ENCODE measurements around the gene PRADC1.

PRADC1 gene

DNA sequence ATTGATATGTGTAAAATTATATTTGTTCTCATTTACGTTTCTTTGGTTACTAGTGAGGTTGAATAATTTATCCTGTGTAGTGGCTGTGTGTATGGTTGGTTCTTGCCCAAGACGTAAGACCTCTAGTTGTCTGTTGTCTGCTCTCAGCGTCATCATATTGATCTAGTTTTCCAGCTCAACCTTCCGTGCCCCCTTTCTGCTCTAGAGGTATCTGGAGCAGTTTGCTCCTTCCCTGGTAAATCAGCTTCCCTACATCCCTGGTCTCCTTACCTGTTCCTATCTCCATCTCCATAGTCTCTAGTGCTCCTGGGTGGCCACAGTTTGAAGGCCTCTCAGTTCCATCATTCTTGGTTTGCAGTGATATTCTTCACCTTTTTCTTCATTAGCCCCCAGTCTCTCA, 17.8 kb downstream of the PRADC1 start:
- Histone ChIP-seq H3K14ac (ENCODE audit: low read length) (no peak overlapping the region), H3K9ac (ENCODE audit: low read length) (no peak overlapping the region), H3K23ac (ENCODE audit: low read length) (no peak overlapping the region), H2AFZ (ENCODE audit: insufficient read depth, low read length, poor library complexity) (no peak overlapping the region), H3K4me3 (ENCODE audit: low read depth, low read length) (no peak overlapping the region), H3K27me3 (ENCODE audit: insufficient read depth, low read length) (no peaks in the 10 kb centered on the region), H3K4me1 (ENCODE audit: control insufficient read depth in 1 of 2, insufficient read depth in 2 of 2, low read length in 2 of 2) (peaks cover 0 to 7% of the 10 kb centered on the region in 2 experiments), H2BK120ac (ENCODE audit: insufficient read depth, low read length, poor library complexity) (no peak overlapping the region), H2BK12ac (ENCODE audit: low read length) (no peak overlapping the region), H3K36me3 (ENCODE audit: control insufficient read depth in 1 of 2, insufficient read depth in 2 of 2, low read length in 2 of 2) (peaks cover 1 to 5% of the 10 kb centered on the region in 2 experiments), H2AK5ac (ENCODE audit: low read length) (no peak overlapping the region), H2BK5ac (ENCODE audit: low read depth, low read length, poor library complexity) (no peak overlapping the region), H3K27ac (ENCODE audit: low read depth, low read length) (no peak overlapping the region), H4K91ac (ENCODE audit: low read depth, low read length) (no peak overlapping the region), H3K79me2 (ENCODE audit: control insufficient read depth, insufficient read depth, low read length, poor library complexity) (peaks cover 5% of the 10 kb centered on the region), H4K8ac (ENCODE audit: low read depth, low read length) (no peak overlapping the region), H3K4ac (ENCODE audit: low read depth, low read length) (no peak overlapping the region), H3K4me2 (ENCODE audit: low read length) (no peak overlapping the region), H3K79me1 (ENCODE audit: low read length) (peaks cover 5% of the 10 kb centered on the region), H3K9me3 (ENCODE audit: insufficient read depth, low read depth, low read length) (no peaks in the 10 kb centered on the region), H3K18ac (ENCODE audit: low read length) (no peak overlapping the region), H4K12ac (ENCODE audit: low read depth, low read length) (no peak overlapping the region)
- WGBS (ENCODE audit: extremely low coverage, insufficient coverage, insufficient read length) = no CpG with 5 or more reads among the region's 4 CpGs
- no peak for DNase-seq

DNA sequence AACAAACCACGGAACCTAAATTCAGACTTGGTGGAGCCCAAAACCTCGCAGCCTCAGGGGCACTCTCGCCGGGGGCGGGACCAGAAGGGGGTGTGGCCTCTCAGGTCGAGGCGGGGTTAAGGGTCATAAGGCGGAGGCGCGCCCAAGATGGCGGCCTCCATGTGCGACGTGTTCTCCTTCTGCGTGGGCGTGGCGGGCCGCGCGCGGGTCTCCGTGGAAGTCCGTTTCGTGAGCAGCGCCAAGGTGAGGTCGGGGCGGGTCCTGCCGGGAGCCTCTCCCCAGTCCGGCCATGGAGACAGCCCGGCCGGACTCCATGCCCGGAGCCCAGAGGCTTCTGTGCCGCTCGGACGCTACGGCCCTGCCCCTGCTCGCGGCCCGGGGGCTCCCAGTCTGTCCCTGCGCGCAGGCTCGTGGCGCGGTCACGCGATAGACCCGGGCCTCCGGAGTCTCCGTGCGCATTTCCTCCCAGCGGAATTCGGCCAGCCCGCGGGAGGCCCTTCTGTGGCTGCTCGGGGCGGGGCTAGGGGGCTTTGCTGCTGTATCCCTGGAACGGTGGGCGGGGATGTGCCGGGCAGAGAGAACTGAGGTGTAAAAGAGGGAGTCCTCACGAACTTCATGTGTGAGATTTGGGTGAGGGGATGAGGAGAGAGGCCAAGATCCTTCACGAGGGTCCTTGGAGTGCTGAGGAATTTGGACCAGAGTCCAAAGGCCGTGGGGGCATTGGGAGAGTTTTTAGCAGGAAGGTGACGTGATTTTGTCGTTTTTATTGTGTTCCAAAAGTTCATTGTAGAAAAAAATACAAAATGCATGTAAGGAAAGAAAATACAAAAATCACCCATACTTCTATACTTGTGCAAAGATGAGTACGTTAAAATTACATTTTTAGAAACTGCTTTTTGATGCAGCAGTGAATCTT, 18.7 kb downstream of the PRADC1 start, which contains the start of gene SMYD5:
Gene SMYD5, plus strand, starts transcription at position 126 of the 916 bp plus-strand sequence. Its CDS starts 22 bp downstream, at position 148.
- no peaks in the 10 kb centered on the region for H3K9me3 ChIP-seq (ENCODE audit: insufficient read depth, low read depth, low read length)
- H2BK12ac ChIP-seq (ENCODE audit: low read length) = no peak within 1 kb of the TSS
- peak within 1 kb of the TSS; percentile 92 for H2AFZ ChIP-seq (ENCODE audit: insufficient read depth, low read length, poor library complexity)
- no peaks in the 10 kb centered on the region for H3K27me3 ChIP-seq (ENCODE audit: insufficient read depth, low read length)
- DNase-seq = peak; percentile 76 to 92
- peaks cover 0 to 5% of the 10 kb centered on the region in 2 experiments for H3K4me1 ChIP-seq (ENCODE audit: control insufficient read depth in 1 of 2, insufficient read depth in 2 of 2, low read length in 2 of 2)
- peak within 1 kb of the TSS; percentile 85 for H4K91ac ChIP-seq (ENCODE audit: low read depth, low read length)
- peak within 1 kb of the TSS; percentile 28 for H3K27ac ChIP-seq (ENCODE audit: low read depth, low read length)
- H3K4me2 ChIP-seq (ENCODE audit: low read length) = peak within 1 kb of the TSS; percentile 88
- no CpG with 5 or more reads among the region's 64 CpGs for WGBS (ENCODE audit: extremely low coverage, insufficient coverage, insufficient read length)
- H3K4ac ChIP-seq (ENCODE audit: low read depth, low read length) = peak within 1 kb of the TSS; percentile 44
- peak within 1 kb of the TSS; percentile 14 for H3K18ac ChIP-seq (ENCODE audit: low read length)
- peak within 1 kb of the TSS; percentile 74 for H3K9ac ChIP-seq (ENCODE audit: low read length)
- peak within 1 kb of the TSS; percentile 95 for H3K4me3 ChIP-seq (ENCODE audit: low read depth, low read length)
- H4K12ac ChIP-seq (ENCODE audit: low read depth, low read length) = peak within 1 kb of the TSS; percentile 85
- H3K23ac ChIP-seq (ENCODE audit: low read length) = no peak within 1 kb of the TSS
- H3K36me3 ChIP-seq (ENCODE audit: control insufficient read depth in 1 of 2, insufficient read depth in 2 of 2, low read length in 2 of 2) = peaks cover 0 to 3% of the 10 kb centered on the region in 2 experiments
- peak within 1 kb of the TSS; percentile 78 for H3K14ac ChIP-seq (ENCODE audit: low read length)
- peak within 1 kb of the TSS; percentile 50 for H2AK5ac ChIP-seq (ENCODE audit: low read length)
- H2BK120ac ChIP-seq (ENCODE audit: insufficient read depth, low read length, poor library complexity) = peak within 1 kb of the TSS; percentile 52
- peaks cover 5% of the 10 kb centered on the region for H3K79me1 ChIP-seq (ENCODE audit: low read length)
- peak within 1 kb of the TSS; percentile 89 for H4K8ac ChIP-seq (ENCODE audit: low read depth, low read length)
- peaks cover 5% of the 10 kb centered on the region for H3K79me2 ChIP-seq (ENCODE audit: control insufficient read depth, insufficient read depth, low read length, poor library complexity)
- H2BK5ac ChIP-seq (ENCODE audit: low read depth, low read length, poor library complexity) = no peak within 1 kb of the TSS

DNA sequence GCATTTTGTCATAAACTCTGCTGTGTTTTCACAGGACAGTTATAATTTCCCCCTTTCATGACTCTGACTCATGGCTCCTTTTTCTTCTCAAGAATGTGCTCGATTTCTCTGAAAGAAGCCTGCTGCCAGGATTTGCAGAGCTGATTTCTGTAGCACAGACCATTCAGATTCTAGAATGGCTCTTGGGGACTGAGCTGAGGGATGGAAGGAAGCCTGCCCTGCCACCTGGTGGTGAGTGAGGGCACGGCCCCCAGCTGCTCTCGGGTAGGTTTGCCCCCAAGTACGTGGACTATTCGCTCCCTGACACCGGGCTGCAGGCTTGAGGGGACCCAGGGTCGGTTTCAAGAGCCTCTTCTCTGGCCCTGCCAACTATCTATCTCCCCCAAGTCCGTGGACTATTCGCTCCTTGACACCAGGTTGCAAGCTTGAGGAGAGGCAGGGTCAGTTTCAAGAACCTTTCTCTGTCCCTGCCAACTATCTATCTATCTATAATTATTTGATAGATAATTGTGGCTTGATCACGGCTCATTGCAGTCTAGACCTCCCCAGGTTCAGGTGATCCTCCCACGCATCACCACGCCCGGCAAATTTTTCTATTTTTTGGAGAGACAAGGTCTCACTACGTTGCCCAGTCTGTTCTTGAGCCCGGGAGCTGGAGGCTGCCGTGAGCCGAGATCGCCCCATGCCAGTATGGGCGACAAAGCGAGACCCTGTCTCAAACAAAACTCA, 20.4 kb downstream of the PRADC1 start:
- Histone ChIP-seq H3K79me2 (ENCODE audit: control insufficient read depth, insufficient read depth, low read length, poor library complexity) (peaks cover 5% of the 10 kb centered on the region), H3K9ac (ENCODE audit: low read length) (no peak overlapping the region), H3K27ac (ENCODE audit: low read depth, low read length) (no peak overlapping the region), H3K9me3 (ENCODE audit: insufficient read depth, low read depth, low read length) (no peaks in the 10 kb centered on the region), H4K12ac (ENCODE audit: low read depth, low read length) (no peak overlapping the region), H2BK120ac (ENCODE audit: insufficient read depth, low read length, poor library complexity) (no peak overlapping the region), H3K18ac (ENCODE audit: low read length) (no peak overlapping the region), H3K27me3 (ENCODE audit: insufficient read depth, low read length) (no peaks in the 10 kb centered on the region), H3K4ac (ENCODE audit: low read depth, low read length) (no peak overlapping the region), H2AFZ (ENCODE audit: insufficient read depth, low read length, poor library complexity) (no peak overlapping the region), H3K79me1 (ENCODE audit: low read length) (peaks cover 5% of the 10 kb centered on the region), H3K4me3 (ENCODE audit: low read depth, low read length) (no peak overlapping the region), H4K91ac (ENCODE audit: low read depth, low read length) (no peak overlapping the region), H2BK12ac (ENCODE audit: low read length) (no peak overlapping the region), H3K14ac (ENCODE audit: low read length) (no peak overlapping the region), H2BK5ac (ENCODE audit: low read depth, low read length, poor library complexity) (no peak overlapping the region), H3K36me3 (ENCODE audit: control insufficient read depth in 1 of 2, insufficient read depth in 2 of 2, low read length in 2 of 2) (no peaks in the 10 kb centered on the region), H4K8ac (ENCODE audit: low read depth, low read length) (no peak overlapping the region), H2AK5ac (ENCODE audit: low read length) (no peak overlapping the region), H3K4me1 (ENCODE audit: control insufficient read depth in 1 of 2, insufficient read depth in 2 of 2, low read length in 2 of 2) (peaks cover 0 to 5% of the 10 kb centered on the region in 2 experiments), H3K4me2 (ENCODE audit: low read length) (no peak overlapping the region), H3K23ac (ENCODE audit: low read length) (no peak overlapping the region)
- WGBS (ENCODE audit: extremely low coverage, insufficient coverage, insufficient read length) = no CpG with 5 or more reads among the region's 20 CpGs
- DNase-seq = peak; percentile 71 to 80

DNA sequence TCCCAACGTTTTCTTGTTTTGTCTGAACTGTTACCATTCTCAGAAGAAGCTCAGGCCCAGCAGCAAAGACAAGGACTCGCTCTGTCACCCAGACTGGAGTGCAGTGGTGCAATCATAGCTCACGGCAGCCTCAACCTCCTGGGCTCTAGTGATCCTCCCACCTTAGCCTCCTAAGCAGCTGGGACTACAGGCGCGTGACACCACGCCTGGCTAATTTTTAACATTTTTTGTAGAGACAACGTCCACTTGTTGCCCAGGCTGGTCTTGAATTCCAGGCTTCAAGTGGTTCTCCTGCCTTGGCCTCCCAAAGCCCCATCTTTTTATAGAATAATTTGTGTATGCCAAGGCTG, 21.0 kb downstream of the PRADC1 start:
- H2BK12ac ChIP-seq (ENCODE audit: low read length) = no peak overlapping the region
- WGBS (ENCODE audit: extremely low coverage, insufficient coverage, insufficient read length) = no CpG with 5 or more reads among the region's 7 CpGs

More for the DNA sequence above, 21.0 kb downstream of the PRADC1 start:
- Histone ChIP-seq H3K36me3 (ENCODE audit: control insufficient read depth in 1 of 2, insufficient read depth in 2 of 2, low read length in 2 of 2) (no peaks in the 10 kb centered on the region), H3K4me3 (ENCODE audit: low read depth, low read length) (no peak overlapping the region), H2BK120ac (ENCODE audit: insufficient read depth, low read length, poor library complexity) (no peak overlapping the region), H2AK5ac (ENCODE audit: low read length) (no peak overlapping the region), H3K14ac (ENCODE audit: low read length) (no peak overlapping the region), H2AFZ (ENCODE audit: insufficient read depth, low read length, poor library complexity) (no peak overlapping the region), H3K4me2 (ENCODE audit: low read length) (no peak overlapping the region), H4K91ac (ENCODE audit: low read depth, low read length) (no peak overlapping the region), H4K8ac (ENCODE audit: low read depth, low read length) (no peak overlapping the region), H4K12ac (ENCODE audit: low read depth, low read length) (no peak overlapping the region), H3K27ac (ENCODE audit: low read depth, low read length) (no peak overlapping the region), H3K79me1 (ENCODE audit: low read length) (peaks cover 5% of the 10 kb centered on the region), H3K4ac (ENCODE audit: low read depth, low read length) (no peak overlapping the region), H3K9me3 (ENCODE audit: insufficient read depth, low read depth, low read length) (no peaks in the 10 kb centered on the region), H2BK5ac (ENCODE audit: low read depth, low read length, poor library complexity) (no peak overlapping the region), H3K4me1 (ENCODE audit: control insufficient read depth in 1 of 2, insufficient read depth in 2 of 2, low read length in 2 of 2) (peaks cover 0 to 5% of the 10 kb centered on the region in 2 experiments), H3K27me3 (ENCODE audit: insufficient read depth, low read length) (no peaks in the 10 kb centered on the region), H3K9ac (ENCODE audit: low read length) (no peak overlapping the region), H3K23ac (ENCODE audit: low read length) (no peak overlapping the region), H3K18ac (ENCODE audit: low read length) (no peak overlapping the region), H3K79me2 (ENCODE audit: control insufficient read depth, insufficient read depth, low read length, poor library complexity) (peaks cover 5% of the 10 kb centered on the region)
- DNase-seq = peak; percentile 7 to 41
